ENCODE measurements around the gene LIMD2. TPM values are rescaled to one million over a fixed set of nuclear protein-coding genes. Genes with fewer than 3 reads are reported as not detected.

LIMD2 gene
- total RNA-seq, 4 donors from 2014 or later: 5.3 to 30.7 (median 12.2) TPM

DNA sequence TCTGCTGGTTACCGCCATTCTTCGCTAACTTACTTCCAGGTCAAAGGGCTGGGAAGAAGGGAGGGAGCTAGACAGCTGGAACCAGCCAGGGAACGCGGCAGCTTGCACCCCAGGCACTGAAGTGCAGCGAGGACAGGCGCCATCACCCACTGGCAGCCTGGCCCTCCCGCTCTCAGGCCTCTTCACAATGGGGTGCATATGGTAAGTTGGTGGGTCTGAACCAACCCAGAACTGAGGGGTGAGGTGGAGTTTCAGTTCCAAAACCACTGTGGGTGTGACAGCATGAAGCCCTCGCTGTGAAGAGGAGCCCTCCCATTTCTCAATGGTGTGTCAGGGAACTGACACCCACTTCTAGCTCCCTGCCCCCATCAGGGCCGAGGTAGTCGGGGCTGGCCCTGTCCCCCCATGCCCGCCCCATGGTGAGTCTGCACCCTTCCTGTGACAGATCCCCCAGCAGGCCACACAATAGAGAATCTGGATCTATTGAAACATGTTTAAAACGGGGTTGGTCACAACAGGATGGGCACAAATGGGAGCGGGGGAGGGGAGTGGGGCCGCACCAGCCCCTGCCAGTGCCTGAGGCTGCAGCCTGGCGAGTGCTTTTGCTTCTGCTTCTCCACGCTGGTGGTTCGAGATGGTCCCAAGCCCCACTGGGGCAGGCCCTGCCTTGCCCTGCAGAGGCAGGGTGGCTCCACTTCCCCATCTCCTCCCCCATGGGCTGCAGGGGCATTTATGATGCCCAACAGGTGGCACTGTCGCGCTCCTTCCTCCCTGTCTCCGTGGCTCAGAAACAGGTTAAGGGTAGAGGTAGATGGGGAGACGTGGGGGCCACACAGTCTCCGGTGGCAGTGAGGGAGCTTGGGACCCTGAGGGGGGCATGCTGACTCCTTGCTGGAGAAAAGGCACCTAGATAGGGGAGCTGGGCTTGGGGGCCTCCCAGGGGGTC, 2.3 kb downstream of the LIMD2 start:
- peak; percentile 83 for DNase-seq
- WGBS, 2 donors (ENCODE audit: low coverage in 1 of 2): 47 to 76% methylated on average over 4 to 22 of the region's 22 CpGs

DNA sequence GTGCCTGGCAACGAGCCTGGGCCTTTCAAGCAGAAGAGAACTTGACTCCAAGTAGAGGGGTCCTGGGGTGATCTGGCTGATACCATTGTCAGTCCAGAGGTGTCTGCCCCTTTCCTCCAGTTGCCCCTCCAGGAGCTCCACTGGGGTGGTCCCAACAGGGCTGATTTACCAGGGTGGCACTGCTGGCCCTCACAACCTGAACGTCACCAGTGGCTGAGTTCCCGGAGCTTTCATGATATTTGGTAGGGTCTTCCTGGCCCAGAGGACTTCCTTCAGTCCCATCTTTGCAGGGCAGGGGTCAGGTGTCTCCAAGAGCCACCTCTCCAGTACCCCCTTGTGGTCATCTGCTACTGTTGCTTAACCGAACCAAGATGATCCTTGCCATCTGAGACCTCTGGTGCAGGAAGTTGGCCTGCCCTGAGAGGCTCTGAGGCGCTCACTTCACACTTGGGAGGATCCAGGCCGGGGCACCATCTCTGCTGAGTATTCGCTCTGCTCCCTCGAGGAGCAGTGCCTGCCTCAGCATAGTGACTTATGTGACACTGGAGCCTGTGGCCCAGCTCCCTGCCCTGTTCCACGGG, 3.5 kb downstream of the LIMD2 start:
- H3K36me3 ChIP-seq: peaks cover 0 to 2% (median under 1%) of the 10 kb centered on the region in 4 donors
- peak; percentile 28 for DNase-seq
- H3K4me1 ChIP-seq: peaks cover 7 to 40% (median 25%) of the 10 kb centered on the region in 4 donors
- peaks cover 15% of the 10 kb centered on the region for H3K27me3 ChIP-seq
- no peak overlapping the region for H3K4me3 ChIP-seq
- in situ Hi-C loops (cut with MboI; ENCODE audit: low pct_ligation_motif_present in 1 of 4, low pct_unique_long_range_greater_than_20kb in 1 of 4, low sequenced_read_pairs in 3 of 4): no loop called here
- peak overlapping the region; percentile 37 to 87 (median 84) for H3K27ac ChIP-seq
- 62% methylated on average over 6 of the region's 9 CpGs; no CpG with 5 or more reads in 1 of the 2 donors for WGBS, 2 donors (ENCODE audit: low coverage in 1 of 2)
- no peaks in the 10 kb centered on the region for H3K9me3 ChIP-seq
- TF ChIP-seq, protein P1, sequence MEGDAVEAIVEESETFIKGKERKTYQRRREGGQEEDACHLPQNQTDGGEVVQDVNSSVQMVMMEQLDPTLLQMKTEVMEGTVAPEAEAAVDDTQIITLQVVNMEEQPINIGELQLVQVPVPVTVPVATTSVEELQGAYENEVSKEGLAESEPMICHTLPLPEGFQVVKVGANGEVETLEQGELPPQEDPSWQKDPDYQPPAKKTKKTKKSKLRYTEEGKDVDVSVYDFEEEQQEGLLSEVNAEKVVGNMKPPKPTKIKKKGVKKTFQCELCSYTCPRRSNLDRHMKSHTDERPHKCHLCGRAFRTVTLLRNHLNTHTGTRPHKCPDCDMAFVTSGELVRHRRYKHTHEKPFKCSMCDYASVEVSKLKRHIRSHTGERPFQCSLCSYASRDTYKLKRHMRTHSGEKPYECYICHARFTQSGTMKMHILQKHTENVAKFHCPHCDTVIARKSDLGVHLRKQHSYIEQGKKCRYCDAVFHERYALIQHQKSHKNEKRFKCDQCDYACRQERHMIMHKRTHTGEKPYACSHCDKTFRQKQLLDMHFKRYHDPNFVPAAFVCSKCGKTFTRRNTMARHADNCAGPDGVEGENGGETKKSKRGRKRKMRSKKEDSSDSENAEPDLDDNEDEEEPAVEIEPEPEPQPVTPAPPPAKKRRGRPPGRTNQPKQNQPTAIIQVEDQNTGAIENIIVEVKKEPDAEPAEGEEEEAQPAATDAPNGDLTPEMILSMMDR (IDR thresholded peaks at IDR 0.05): peak in 3 of 5 experiments; percentile 11 to 21 (median 18)
- no peak for TF ChIP-seq POLR2AphosphoS5 (IDR thresholded peaks at IDR 0.05)
- intact Hi-C loops (cut with DNase I; ENCODE audit: low total_unique reads): loop anchor here (10.0 kb wide), 1 partner anchor 72 kb away; the partner anchor contains the start of gene MAP3K3

More for the DNA sequence above, 2.3 kb downstream of the LIMD2 start:
- H3K4me3 ChIP-seq: peak overlapping the region in 1 of 4 donors; percentile 64
- H3K4me1 ChIP-seq: peaks cover 7 to 41% (median 29%) of the 10 kb centered on the region in 4 donors
- TF ChIP-seq POLR2A (IDR thresholded peaks at IDR 0.05) (peak; percentile 20), POLR2AphosphoS5 (IDR thresholded peaks at IDR 0.05) (peak in 2 of 3 donors; percentile 6 to 39), EP300 (IDR thresholded peaks at IDR 0.05; ENCODE audit: low read depth) (no peak)
- TF ChIP-seq, protein P1 (IDR thresholded peaks at IDR 0.05): peak; percentile 47 to 70 (median 61)
- H3K36me3 ChIP-seq: no peaks in the 10 kb centered on the region
- peaks cover 15% of the 10 kb centered on the region for H3K27me3 ChIP-seq
- intact Hi-C loops (cut with DNase I; ENCODE audit: low total_unique reads): loop anchor here (10.0 kb wide), 1 partner anchor 73 kb away; the partner anchor contains the start of gene MAP3K3
- no peaks in the 10 kb centered on the region for H3K9me3 ChIP-seq
- peak overlapping the region; percentile 83 to 87 (median 84) for H3K27ac ChIP-seq
- in situ Hi-C loops (cut with MboI; ENCODE audit: low pct_ligation_motif_present in 1 of 4, low pct_unique_long_range_greater_than_20kb in 1 of 4, low sequenced_read_pairs in 3 of 4): no loop called here

GRCh38 chr17:63695889-63696288, 4.0 kb downstream of the LIMD2 start:
- 80% methylated on average over 6 of the region's 6 CpGs; no CpG with 5 or more reads in 1 of the 2 donors for WGBS, 2 donors (ENCODE audit: low coverage in 1 of 2)
- Histone ChIP-seq H3K27ac (peak overlapping the region in 1 of 4 donors; percentile 86), H3K9me3 (no peaks in the 10 kb centered on the region), H3K4me3 (no peak overlapping the region), H3K4me1 (peaks cover 7 to 34% (median 20%) of the 10 kb centered on the region in 4 donors), H3K36me3 (peaks cover 0 to 8% (median 4%) of the 10 kb centered on the region in 4 donors), H3K27me3 (peaks cover 14% of the 10 kb centered on the region)
- DNase-seq: no peak
- in situ Hi-C loops (cut with MboI; ENCODE audit: low pct_ligation_motif_present in 1 of 4, low pct_unique_long_range_greater_than_20kb in 1 of 4, low sequenced_read_pairs in 3 of 4): no loop called here
- intact Hi-C loops (cut with DNase I; ENCODE audit: low total_unique reads): loop anchor here (10.0 kb wide), 1 partner anchor 71 kb away; the partner anchor contains the start of gene MAP3K3
- TF ChIP-seq POLR2AphosphoS5 (IDR thresholded peaks at IDR 0.05): no peak
- no peak for TF ChIP-seq EP300 (IDR thresholded peaks at IDR 0.05; ENCODE audit: low read depth)
- TF ChIP-seq POLR2A (IDR thresholded peaks at IDR 0.05): no peak
- TF ChIP-seq, protein P1 (IDR thresholded peaks at IDR 0.05): no peak

All from transverse colon (tissue), 4 donors.